Upper lobe of left lung (tissue), 6 donors: ENCODE measurements around the gene KDM2A. TPM values are rescaled to one million over a fixed set of nuclear protein-coding genes. Genes with fewer than 3 reads are reported as not detected.

Experiments used
- ATAC-seq, 2 donors: fragments of 200-7000 bp; cut with Tn5 transposase; one replicate each; pipeline ENCODE4 v1.9.1; 2022; ENCODE audit warnings: mild to moderate bottlenecking in 2 of 2, moderate library complexity in 2 of 2; ENCODE audit not compliant: low FRiP score in 2 of 2
- DNase-seq, 2 donors: peaks; one replicate each; pipeline ENCODE4 v3.0.0-alpha.2; 2019 to 2020
- H3K27ac ChIP-seq, 4 donors: fragments of 200-600 bp; sonication (generic); one replicate each; pipeline ENCODE4 v1.5.1; 2016 to 2019
- H3K27me3 ChIP-seq, 4 donors: fragments of 200-600 bp; sonication (generic); one replicate each; pipeline ENCODE4 v1.5.1; 2017 to 2019
- H3K36me3 ChIP-seq, 4 donors: fragments of 200-600 bp; sonication (generic); one replicate each; pipeline ENCODE4 v1.5.1; 2016 to 2019
- H3K4me1 ChIP-seq, 4 donors: fragments of 200-600 bp; sonication (generic); one replicate each; pipeline ENCODE4 v1.5.1; 2018 to 2019
- H3K4me3 ChIP-seq, 4 donors: fragments of 200-600 bp; sonication (generic); one replicate each; pipeline ENCODE4 v1.5.1; 2017 to 2019; ENCODE audit warnings: mild to moderate bottlenecking in 2 of 4, moderate library complexity in 1 of 4
- H3K9me3 ChIP-seq, 4 donors: fragments of 200-600 bp; sonication (generic); one replicate each; pipeline ENCODE4 v1.5.1; 2018 to 2019
- CTCF ChIP-seq, 6 experiments: fragments of 450-650 bp in 4 of 6; fragments of 200-600 bp in 2 of 6; sonication (generic) in 2 of 6; IDR thresholded peaks; one replicate each; pipeline ENCODE4 v1.5.1; 2016 to 2019; ENCODE audit warnings: antibody characterized with exemption in 6 of 6
- EP300 ChIP-seq, 4 donors: sonication (generic); formaldehyde crosslinking; IDR thresholded peaks; one replicate each; pipeline ENCODE4 v1.5.1; 2017; ENCODE audit warnings: antibody characterized with exemption in 4 of 4, control low read depth in 2 of 4
- POLR2A ChIP-seq, 4 donors: fragments of 450-650 bp; IDR thresholded peaks; one replicate each; pipeline ENCODE4 v1.5.1; 2016 to 2017; ENCODE audit warnings: antibody characterized with exemption in 4 of 4, mild to moderate bottlenecking in 2 of 4
- POLR2AphosphoS5 ChIP-seq, 2 donors: sonication (generic); formaldehyde crosslinking; IDR thresholded peaks; one replicate each; pipeline ENCODE4 v1.5.1; 2017; ENCODE audit warnings: antibody characterized with exemption in 2 of 2
- WGBS, 2 donors: methylation state at CpG; one replicate each; pipeline ENCODE4 v1.1.5; 2017 to 2018; 5-methylcytosine and 5-hydroxymethylcytosine counted together
- total RNA-seq, 6 donors: library from RNA; depleted of rRNA in 4 of 6; stranded (reverse); fragments of >200 nt in 4 of 6; gene quantifications; one replicate each; pipeline versions ENCODE4 v1.1.0 to v1.2.1, GENCODE V29; 2016 to 2021
- donor health status: DM: no; HTN: no; CAD: no; lungs with moderate emphysema.
- donor health status: DM: no; HTN: yes; CAD: no; lungs with severe emphysema.

KDM2A gene
- total RNA-seq, 6 donors from 2014 or later = 63.1 to 229 (median 74.0) TPM

GRCh38 chr11:67157691-67158090 lies 38.6 kb downstream of the KDM2A start:
- H3K36me3 ChIP-seq = peaks cover 0 to 10% (median 0%) of the 10 kb centered on the region in 4 donors
- no peak overlapping the region for H3K4me3 ChIP-seq
- TF ChIP-seq POLR2AphosphoS5 (IDR thresholded peaks at IDR 0.05) = no peak
- TF ChIP-seq POLR2A (IDR thresholded peaks at IDR 0.05) = no peak
- TF ChIP-seq CTCF (IDR thresholded peaks at IDR 0.05) = no peak
- TF ChIP-seq EP300 (IDR thresholded peaks at IDR 0.05) = no peak
- WGBS, 2 donors = 96% methylated on average over 4 of the region's 4 CpGs
- peaks cover 0 to 10% (median 5%) of the 10 kb centered on the region in 4 donors for H3K4me1 ChIP-seq
- H3K27me3 ChIP-seq = no peaks in the 10 kb centered on the region
- no peak for ATAC-seq
- DNase-seq = no peak
- no peak overlapping the region for H3K27ac ChIP-seq
- no peaks in the 10 kb centered on the region for H3K9me3 ChIP-seq

GRCh38 chr11:67158221-67158620 lies 39.2 kb downstream of the KDM2A start:
- H3K4me1 ChIP-seq = peaks cover 0 to 14% (median 7%) of the 10 kb centered on the region in 4 donors
- H3K27ac ChIP-seq = no peak overlapping the region
- TF ChIP-seq POLR2AphosphoS5 (IDR thresholded peaks at IDR 0.05) = no peak
- TF ChIP-seq CTCF (IDR thresholded peaks at IDR 0.05) = no peak
- TF ChIP-seq EP300 (IDR thresholded peaks at IDR 0.05) = no peak
- TF ChIP-seq POLR2A (IDR thresholded peaks at IDR 0.05) = no peak
- WGBS, 2 donors = 74 to 81% methylated on average over 2 of the region's 2 CpGs
- H3K36me3 ChIP-seq = peaks cover 0 to 10% (median 0%) of the 10 kb centered on the region in 4 donors
- H3K27me3 ChIP-seq = no peaks in the 10 kb centered on the region
- H3K9me3 ChIP-seq = no peaks in the 10 kb centered on the region
- H3K4me3 ChIP-seq = no peak overlapping the region
- no peak for ATAC-seq
- DNase-seq = no peak

DNA sequence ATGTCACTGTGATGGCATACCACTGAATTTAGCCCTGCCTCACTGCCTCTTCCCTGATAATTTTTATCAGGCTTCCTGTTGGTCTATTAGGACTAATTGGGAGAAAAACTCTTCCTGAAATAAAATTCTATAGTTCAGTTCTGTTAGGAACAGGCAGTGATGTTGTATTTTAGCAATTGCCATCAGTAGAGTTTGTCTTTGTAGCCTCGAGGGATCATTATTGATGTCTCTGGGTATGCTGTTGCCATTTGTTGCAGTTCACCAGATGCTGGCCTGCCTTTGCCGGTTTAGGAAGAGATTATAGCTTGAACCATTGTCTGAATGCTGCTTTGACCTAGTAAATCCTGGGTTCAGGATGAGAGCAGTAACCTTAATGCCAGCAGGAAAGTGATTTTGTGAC lies 41.0 kb downstream of the KDM2A start:
- H3K36me3 ChIP-seq = no peaks in the 10 kb centered on the region
- H3K27ac ChIP-seq = no peak overlapping the region
- no peak overlapping the region for H3K4me3 ChIP-seq
- 76 to 84% methylated on average over 2 of the region's 2 CpGs for WGBS, 2 donors
- no peaks in the 10 kb centered on the region for H3K27me3 ChIP-seq
- ATAC-seq = no peak
- TF ChIP-seq CTCF (IDR thresholded peaks at IDR 0.05) (no peak), EP300 (IDR thresholded peaks at IDR 0.05) (no peak), POLR2A (IDR thresholded peaks at IDR 0.05) (no peak), POLR2AphosphoS5 (IDR thresholded peaks at IDR 0.05) (no peak)
- no peaks in the 10 kb centered on the region for H3K9me3 ChIP-seq
- DNase-seq = no peak
- H3K4me1 ChIP-seq = peaks cover 0 to 13% (median 7%) of the 10 kb centered on the region in 4 donors

DNA sequence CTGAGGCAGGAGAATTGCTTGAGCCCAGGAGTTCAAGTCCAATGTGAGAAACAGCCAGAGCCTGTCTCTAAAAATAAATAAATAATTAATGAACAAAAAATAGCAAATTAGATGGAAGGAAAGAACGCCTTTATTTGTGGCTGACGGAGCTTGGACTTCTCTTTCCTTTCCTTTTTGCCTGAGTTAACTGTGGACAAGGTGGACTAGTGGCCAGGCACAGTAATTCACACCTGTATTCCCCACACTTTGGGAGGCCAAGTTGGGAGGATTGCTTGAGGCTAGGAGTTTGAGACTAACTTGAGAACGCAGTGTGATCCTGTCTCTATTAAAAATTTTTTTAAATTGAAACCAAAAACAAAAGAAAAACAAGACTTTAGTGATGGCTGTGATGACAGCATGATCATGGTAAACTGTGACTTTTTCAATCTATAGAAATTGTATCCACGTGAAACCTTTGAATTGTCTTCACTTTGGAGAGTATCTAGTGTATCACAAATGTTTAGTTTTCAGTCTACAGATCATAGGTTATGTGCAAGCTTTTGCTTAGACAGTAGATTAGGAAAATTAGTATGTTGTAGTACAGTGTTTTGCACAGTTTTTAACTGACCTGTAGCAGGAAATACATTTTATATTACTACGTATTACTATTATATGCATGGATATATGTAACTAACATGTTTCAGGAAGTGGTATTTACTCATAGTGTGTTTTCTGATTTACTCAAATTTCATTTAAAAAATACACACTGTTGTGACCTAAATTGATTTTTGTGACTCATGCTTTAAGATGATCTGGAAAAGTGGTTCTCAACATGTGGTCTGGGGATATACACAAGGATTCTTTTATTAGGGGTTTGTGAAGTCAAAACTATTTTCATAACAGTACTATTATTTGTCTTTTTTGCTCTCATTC lies 42.1 kb downstream of the KDM2A start:
- no peaks in the 10 kb centered on the region for H3K9me3 ChIP-seq
- TF ChIP-seq EP300 (IDR thresholded peaks at IDR 0.05) (no peak), POLR2AphosphoS5 (IDR thresholded peaks at IDR 0.05) (no peak), CTCF (IDR thresholded peaks at IDR 0.05) (no peak), POLR2A (IDR thresholded peaks at IDR 0.05) (no peak)
- no peak overlapping the region for H3K4me3 ChIP-seq
- WGBS, 2 donors = 85 to 88% methylated on average over 5 of the region's 5 CpGs
- H3K27me3 ChIP-seq = no peaks in the 10 kb centered on the region
- no peak overlapping the region for H3K27ac ChIP-seq
- no peak for DNase-seq
- peaks cover 4 to 11% (median 7%) of the 10 kb centered on the region in 4 donors for H3K4me1 ChIP-seq
- no peak for ATAC-seq
- no peaks in the 10 kb centered on the region for H3K36me3 ChIP-seq
